SKM-1 (cell line): ENCODE results near the gene NCR3LG1.
A peak's percentile ranks its signal among the peaks of the same experiment; 100 is the strongest.

Source experiments
- DNase-seq: peaks from one replicate; lab custom pipeline; 2025; ENCODE audit not compliant: unreplicated experiment; lab: John Stamatoyannopoulos, UW

NCR3LG1 gene, protein sequence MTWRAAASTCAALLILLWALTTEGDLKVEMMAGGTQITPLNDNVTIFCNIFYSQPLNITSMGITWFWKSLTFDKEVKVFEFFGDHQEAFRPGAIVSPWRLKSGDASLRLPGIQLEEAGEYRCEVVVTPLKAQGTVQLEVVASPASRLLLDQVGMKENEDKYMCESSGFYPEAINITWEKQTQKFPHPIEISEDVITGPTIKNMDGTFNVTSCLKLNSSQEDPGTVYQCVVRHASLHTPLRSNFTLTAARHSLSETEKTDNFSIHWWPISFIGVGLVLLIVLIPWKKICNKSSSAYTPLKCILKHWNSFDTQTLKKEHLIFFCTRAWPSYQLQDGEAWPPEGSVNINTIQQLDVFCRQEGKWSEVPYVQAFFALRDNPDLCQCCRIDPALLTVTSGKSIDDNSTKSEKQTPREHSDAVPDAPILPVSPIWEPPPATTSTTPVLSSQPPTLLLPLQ

DNA sequence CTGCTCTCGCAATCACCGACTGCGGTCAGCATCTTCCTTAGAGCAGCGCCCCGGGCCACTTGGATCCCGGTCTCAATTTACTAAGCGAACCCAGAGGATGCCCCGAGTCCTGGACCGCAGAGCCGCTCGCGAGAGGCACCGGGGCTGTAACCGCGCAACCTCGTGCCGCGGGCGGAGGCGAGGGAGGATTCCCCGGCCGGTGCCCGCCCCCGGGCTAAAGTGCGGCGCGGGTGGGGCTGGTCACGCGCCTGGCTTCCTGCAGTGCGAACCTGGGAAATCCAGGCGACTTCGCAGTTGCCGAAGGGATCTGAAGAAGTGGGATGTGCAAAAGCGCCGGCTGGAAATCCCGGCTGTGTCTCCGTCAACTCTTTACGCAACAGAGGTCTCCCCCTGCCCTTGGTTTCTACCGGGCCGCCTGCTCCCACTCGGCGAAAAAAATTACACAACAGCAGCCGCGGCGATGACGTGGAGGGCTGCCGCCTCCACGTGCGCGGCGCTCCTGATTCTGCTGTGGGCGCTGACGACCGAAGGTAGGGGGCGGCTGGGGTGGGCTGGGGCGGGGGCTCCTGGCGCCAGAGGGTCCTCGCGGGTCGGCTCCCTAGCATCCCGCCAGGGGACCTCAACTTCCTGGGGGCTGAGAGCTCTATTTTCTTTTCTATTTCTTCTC is at the start of gene NCR3LG1:
Gene NCR3LG1 (plus strand): TSS at position 291 of the 667 bp plus-strand sequence. CDS start 170 bp downstream, at position 461.
- DNase-seq, result peak; percentile 60

DNA sequence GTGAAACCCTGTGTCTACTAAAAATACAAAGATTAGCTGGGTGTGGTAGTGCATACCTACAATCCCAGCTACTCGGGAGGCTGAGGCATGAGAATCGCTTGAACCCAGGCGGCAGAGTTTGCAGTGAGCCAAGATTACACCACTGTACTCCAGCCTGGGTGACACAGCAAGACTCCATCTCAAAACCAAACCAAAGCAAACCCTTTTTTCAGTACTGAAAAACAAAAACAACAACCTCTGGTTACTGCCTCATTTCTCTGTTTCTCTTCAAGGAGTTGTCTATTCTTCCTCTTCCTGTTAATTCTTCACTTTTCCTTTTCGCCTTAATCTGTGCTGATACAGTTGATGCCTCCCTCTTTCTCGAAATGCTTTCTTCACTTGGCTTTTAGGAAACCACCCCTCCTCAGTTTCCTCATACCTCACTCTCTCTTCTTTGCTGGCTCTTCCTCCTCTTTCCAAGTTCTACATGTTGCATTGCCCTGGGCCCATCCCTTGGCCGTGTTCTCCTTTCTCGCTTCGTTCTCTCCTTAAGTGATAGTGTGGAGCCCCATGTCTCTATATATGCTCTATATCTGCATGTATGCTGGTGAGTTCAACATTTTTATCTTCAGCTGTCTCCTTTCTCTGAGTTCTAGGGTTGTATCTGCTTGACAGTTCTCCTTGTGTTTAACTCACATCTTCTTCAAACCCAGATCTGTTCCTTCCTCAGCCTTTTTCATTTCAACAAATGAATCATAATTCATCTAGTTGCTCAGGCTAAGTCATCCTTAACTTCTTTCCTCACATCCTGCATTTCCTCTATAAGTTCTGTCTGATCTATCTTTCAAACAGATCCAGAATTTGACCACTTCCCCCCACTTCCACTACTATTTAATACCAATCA is 38.0 kb upstream of the NCR3LG1 start:
- no peak for DNase-seq

DNA sequence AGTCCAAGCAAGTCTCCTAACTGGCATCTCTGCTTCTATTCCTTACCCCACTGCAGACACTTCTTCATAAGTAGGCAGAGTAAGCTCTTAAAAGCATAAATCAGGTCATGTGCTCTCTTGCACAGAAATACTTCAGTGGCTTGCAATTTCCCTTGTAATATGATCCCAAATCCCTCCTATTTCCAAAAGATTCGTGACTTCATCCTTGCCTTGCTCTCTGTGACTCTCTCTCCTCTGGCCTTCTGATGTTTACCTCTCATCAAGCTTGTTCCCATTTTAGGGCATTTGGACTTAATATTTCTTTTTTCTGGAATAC is 37.4 kb upstream of the NCR3LG1 start:
- DNase-seq, result no peak

DNA sequence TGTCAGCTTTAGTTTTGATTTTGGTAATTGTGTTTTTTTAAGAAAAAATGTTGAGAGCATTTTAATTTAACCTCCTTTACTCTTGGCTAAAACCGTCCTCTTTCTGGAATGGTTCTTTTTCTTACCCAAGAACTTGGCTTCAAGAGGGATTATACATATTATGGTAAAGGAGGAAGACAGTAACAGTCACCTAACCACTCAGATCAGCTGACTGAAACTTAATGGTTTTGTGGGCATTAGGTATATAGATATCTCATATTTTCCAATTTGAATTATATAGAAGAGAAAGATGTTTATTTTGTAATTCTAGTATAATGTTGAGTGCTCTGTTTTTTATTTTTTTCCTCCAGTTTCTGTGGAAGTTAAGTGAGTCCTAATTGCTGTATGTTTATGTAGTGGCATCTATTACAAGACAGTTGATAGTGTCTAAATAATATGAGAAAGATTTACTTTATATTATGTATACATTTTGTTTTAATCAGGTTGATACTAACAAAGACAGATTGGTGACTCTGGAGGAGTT is 36.6 kb upstream of the NCR3LG1 start:
- DNase-seq, result no peak

DNA sequence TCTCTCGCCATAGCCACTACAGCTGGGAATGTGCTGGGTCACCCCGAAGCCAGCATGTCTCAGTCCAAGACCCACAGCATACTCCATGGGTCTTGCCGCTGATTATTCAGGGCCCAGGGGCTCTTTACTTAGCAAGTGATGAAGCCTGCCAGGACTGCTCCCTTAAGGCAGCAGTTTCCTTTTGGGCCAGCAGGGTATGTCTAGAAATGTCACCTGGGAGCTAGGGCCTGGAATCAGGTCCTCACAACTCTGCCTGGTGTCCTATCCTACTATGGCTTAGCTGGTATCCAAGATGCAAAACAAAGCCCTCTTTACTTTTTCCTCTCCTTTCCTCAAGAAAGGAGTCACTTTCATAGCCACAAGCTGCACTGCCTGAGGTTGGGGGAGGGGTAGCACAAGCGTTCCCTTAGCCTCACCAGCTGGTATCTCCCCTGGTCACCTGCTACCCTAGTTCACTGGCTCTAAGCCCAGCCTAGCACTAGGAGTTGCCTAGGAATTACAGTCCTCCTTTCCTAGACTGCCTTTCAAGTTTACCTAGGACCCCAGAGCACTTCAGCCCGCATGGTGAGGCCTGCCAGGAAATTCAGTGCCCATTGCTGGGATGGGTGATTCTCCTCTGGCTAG is 22.6 kb upstream of the NCR3LG1 start:
- DNase-seq, result no peak

DNA sequence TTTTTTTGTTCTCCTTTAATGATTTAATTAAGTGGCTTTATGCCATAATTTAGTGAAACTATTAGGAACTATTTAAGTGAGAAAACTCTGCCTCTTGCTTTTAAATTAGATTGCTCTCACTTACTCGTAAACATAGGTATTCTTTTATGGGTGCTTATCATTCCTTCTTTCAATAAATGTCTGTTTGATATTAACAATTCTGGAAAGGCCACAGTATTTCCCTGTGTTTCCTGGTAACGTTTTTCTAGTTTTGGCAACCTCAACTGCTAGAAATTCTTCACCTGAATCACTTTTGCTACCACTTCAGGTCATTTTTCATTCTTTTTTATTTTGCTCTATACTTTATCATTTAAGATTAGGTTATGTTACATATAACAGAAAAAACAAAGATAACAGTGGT is 19.9 kb upstream of the NCR3LG1 start:
- DNase-seq, result no peak

DNA sequence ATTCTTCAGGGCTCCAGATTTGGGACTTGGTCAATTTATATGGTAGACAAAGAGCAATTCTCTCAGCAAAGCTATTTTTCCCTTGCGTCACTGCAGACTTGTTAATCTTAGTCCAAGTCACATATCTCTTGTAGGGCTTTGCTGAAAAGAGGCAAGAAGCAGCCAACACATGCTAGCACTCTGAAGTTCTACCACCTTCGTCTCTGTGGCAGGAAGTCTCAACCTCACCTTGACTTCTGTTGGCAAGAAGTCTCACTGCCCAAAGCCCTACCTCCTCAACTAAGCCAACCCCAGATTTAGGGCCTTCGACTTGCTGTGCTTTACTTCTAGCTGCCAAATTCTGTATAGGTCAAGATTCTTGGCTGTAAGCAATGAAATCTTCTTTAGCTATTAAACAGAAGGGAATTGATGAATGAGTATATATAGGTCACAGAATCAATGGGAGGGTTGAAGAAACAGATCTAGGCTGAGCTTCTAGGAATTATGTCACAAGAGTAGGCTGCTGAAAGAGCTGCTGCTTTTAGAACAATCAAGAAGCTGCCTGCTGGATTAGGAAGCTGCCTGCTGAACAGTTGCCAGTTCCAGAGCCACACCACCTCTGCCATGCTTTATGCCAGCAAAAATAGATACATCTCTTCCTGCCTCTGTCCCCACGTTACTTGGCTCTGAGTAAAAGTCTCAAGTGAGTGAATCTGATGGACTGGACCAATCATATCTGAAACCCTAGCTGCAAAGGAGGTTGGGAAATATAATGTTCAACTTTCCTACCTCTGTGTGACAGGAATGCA is 17.6 kb upstream of the NCR3LG1 start:
- DNase-seq, result no peak

DNA sequence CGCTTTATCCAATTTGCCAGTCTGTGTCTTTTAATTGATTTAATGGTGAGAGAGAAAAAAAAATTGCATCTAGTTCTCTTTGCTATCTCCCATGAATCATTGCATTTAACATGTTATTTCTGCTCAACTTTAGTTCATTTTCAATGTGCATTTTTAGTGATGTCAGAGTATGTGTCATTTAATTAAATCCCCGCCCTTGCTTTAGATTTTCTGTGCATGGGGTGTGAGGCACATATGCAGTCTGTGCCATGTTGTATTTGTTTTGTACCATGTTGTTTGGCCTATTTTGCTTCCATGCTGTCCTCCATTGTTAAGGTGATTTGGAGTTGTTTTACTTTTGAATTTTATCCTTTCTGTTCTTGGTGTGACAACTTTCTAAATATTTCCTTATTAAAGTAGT is 8.3 kb upstream of the NCR3LG1 start:
- DNase-seq, result no peak

DNA sequence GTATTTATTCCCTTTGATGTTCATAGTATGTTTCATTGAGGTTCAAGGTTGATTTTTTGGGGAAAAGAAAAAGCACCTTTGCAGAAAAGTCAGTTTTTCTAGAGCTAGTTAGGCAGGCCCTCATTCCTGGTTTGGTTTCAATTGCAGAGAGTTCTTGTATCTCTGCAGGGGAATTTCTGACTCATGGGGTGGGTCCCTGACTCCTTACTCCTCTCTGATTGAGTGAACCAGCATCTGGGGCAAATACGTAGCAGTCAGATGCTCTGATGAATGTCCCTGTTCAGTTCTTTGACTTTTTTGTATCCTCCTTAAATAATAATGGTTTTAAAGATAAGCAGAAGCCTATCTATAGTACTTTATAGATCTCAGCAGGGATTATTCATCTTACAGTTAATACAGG is 7.7 kb upstream of the NCR3LG1 start:
- no peak for DNase-seq

DNA sequence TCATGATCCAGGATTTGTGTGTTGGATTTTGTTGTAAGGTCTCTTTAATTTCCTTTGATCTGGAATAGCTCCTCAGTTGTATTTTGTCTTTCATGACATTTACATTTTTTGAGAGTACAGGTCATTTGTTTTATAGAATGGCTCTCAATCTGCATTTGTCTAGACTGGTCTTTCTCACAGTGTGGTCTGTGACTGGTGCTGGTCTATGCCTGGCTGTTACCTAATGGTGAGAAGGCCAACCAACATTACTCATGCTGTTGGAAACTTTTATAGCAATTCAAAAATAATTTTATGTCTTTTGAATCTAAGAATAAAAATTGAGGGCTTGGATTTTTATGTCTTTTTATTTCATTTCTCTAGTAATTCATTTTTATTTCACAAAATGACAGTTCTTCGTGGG is 3.9 kb upstream of the NCR3LG1 start:
- DNase-seq, result no peak

DNA sequence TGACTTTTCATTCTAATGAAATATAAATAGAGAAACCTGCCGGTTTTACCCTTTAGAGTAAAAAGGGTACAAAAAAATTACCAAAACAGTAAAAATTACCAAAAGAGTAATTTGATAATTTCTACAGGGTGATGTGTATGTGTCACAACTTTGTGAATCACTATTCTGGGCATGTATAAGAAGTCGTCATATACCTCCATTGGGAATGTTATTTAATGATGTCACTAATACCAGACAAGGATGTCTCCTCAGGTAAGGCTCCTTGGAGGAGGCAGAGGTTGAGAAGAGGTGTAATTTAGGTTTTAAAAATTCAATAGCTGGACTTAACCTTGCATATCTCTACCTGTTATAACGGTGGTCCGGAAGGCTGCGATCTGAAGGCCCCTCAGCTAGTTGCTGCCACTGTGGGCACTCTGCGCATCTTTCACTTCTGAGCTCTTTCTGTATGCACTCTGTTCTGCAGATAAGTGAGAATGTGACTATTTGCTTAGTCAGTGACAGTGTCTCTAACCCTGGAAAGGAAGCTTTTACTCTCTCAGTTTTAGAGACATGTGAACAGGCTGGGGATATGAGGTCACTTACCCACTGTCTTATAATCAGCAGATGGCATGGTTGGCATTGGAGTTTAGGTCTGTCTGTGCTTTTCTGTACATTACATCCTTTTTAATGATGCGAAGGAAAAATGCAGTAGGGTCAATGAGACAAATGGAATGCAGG is 987 bp upstream of the NCR3LG1 start:
- no peak for DNase-seq

DNA sequence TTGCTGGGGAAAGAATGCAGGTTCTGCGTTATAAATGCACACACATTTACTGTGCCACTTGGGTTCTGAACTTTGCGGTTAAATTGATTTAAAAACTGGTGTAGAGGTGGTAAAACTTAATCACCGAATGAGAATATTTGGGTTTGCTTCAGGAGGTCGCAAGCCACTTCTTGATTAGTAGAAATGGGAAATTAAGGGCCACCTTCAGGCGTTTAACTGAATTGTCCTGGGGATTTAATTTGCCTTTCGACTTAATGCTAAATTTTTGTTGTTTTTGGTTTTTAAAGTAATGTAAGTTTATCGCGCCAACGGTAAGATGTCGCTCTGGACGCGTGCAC is 459 bp upstream of the NCR3LG1 start:
- DNase-seq, result no peak

DNA sequence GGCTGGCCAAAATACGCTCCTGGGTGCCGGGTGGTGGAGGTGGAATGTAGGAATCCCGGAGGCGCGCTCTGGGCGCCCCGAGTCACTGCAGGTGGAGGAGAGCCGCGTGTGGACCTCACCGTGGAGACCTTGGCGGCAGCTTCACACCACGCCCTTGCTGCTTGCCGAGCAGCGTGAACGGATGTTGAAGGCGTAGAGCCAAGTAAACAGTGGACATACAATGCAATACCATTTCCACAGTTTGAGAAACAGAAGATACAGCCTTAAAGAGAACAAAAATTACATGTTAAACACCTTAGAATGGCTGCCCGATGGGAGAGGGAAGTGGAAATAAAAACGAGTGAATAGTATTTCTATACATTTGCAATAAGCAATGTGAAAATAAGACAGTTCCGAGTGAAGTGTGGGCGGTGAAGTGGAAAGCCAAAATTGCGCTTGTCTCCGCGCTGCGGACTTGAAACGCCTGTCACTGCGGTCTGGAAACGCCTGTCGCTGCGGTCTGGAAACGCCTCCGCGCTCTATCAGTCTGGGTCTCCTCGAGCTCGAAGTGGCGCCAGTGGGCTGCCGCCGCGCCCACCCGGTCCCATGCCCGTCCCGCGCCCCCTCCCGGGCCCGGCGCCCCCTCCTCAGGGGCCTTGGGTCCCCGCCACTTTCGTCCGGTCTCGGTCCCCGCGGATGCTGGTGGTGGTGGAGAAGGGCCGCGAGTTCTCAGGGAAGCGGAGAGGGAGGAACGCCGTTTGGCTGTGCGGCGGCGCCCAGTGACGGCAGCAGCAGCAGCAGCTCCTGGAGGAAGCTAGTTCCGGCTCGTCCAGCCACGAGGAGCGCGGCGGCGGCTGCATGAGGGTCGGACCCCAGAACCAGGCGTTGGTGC is 1.6 kb downstream of the NCR3LG1 start:
- peak; percentile 22 for DNase-seq

DNA sequence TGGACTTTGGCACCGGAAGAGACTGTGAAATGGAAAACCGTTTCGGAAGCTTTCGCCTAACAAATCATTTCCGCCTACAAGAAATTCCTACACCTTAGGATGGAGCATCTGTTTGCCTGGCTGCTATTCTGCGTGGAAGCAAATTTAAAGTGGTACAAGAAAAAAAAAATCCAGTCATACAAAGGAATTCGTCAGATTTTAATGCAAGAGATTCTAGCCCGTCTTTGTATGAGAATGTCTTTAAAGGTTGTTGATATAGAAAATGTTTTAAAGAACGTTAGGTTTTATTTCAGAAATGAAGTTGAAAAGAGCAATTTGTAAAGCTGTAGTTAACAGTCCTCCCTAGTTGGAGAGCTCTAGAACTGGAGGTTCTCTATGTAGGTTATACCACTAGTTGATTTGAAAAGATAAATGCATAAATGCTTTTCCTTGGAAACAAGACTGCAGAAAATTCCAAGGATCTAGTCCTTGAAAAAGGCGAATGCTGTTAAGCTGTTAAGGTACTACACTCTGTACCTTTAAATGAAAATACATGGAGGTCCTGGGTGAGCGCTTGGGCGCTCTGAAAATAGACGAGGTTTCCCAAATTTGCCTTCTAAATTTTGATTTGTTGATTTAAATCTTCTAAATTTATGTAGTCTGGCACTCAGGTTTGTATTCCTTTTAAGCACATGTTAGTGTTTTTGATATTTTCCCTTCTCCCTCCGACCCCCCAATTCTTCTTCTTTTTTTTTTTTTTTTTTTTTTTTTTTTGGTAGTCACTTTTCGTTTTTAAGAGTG is 2.4 kb downstream of the NCR3LG1 start:
- DNase-seq, result no peak

DNA sequence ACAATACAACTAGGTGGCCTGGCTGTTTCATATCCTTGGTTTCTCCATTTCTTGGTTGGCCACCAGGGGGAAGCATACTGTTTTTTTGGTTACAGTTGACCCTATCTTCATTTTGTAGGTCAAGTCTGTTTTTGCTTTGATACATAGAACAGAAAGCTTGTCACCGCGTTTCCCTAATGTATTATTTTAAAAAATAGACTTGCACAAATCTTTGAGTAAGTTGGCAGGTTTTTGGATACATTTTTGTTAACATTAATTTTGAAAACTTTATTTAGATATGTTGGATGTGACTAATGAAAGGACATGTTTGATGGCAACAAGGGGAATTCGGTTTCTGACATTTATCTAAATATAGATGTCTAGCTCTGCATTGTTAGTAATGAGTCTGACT is 3.0 kb downstream of the NCR3LG1 start:
- DNase-seq, result peak; percentile 69

DNA sequence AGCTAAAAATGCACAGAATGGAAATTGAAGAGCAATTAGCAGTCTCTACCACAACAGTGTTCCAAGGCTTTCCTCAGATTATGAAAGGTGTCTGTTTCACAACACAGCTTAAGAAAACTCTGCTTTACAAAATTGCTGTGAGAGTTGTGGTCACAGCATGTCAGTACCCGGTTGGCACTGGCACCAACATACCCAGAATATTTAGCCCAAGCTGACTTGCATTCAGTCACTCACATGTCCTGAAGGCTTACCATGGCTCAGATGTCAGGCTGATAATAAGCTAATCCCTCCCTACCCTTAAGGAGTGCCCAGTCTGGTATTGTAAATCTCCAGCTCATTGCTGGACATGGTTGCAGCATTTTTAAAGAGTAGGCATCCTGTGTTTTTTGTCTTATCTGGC is 14.9 kb downstream of the NCR3LG1 start:
- DNase-seq, result no peak

DNA sequence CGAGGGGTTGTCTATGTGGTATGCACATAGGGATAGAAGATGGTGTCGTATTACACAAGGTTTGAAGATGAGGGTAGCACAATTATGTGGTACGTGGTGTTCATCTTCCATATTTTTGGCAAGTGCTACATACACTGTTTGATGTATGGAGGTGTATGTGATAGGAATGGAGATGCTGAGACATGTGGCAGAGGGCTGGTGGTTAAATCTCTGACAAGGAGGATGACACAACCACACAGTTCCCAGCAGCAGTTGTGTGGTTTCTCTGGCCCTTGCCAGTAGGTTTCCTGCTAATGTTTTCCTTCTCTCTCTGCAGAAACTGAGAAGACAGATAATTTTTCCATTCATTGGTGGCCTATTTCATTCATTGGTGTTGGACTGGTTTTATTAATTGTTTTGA is 17.0 kb downstream of the NCR3LG1 start:
- DNase-seq, result no peak

DNA sequence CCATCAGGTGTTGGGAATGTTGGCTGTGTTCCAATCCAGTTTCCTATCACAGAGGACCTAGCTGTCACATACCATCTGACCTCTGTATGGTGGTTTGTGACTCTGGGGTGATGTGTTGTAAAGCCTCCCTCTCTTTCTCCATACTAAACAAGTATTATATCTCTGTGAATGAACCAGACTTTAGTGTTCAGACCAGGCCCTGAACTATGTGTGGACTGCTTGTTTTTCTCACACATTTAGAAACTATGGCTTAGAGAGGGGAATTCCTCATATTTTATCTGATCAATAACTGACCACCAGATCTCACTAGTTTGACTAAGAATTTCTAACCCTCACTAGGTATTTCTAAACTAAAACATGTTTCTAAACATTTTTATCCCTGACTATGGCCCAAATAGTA is 17.5 kb downstream of the NCR3LG1 start:
- no peak for DNase-seq
